ENCODE data around the gene CCDC7. TPM values are rescaled to one million over a fixed set of nuclear protein-coding genes. Genes with fewer than 3 reads are reported as not detected.

The CCDC7 gene
- total RNA-seq, 2 donors from 2014 or later: 1.9 to 4.3 TPM

- H3K4me1 ChIP-seq (ENCODE audit: control insufficient read depth, insufficient read depth, low read length): no peaks in the 10 kb centered on the region
- H3K27ac ChIP-seq (ENCODE audit: low read depth, low read length): no peak overlapping the region
- WGBS, 2 experiments (ENCODE audit: insufficient coverage in 1 of 2, insufficient read length in 1 of 2): 80 to 94% methylated on average over 2 of the region's 2 CpGs
- no peak for TF ChIP-seq CTCF (conservative IDR thresholded peaks at IDR 0.05)
- DNase-seq: no peak
- H3K4me1 Mint-ChIP-seq: no peaks in the 10 kb centered on the region
- H3K9me3 ChIP-seq (ENCODE audit: control insufficient read depth, low read length): peaks cover 19% of the 10 kb centered on the region
- no peak overlapping the region for H3K9ac ChIP-seq (ENCODE audit: extremely low read depth, low read length, poor library complexity, severe bottlenecking)
- H3K27me3 ChIP-seq (ENCODE audit: control insufficient read depth, insufficient read depth, low read length, poor library complexity, severe bottlenecking): no peaks in the 10 kb centered on the region
- no peaks in the 10 kb centered on the region for H3K36me3 ChIP-seq (ENCODE audit: control insufficient read depth, insufficient read depth, low read length)
- H3K4me3 Mint-ChIP-seq: no peak overlapping the region
- no peaks in the 10 kb centered on the region for H3K27me3 Mint-ChIP-seq (ENCODE audit: insufficient read depth)
- no peak overlapping the region for H3K27ac Mint-ChIP-seq
- peaks cover 2% of the 10 kb centered on the region for H3K36me3 Mint-ChIP-seq (ENCODE audit: low read depth)
- no peak overlapping the region for H3K4me3 ChIP-seq (ENCODE audit: low read length)
- peaks cover 35% of the 10 kb centered on the region for H3K9me3 Mint-ChIP-seq
These were observed 215.4 kb downstream of the CCDC7 start for GRCh38 chr10:32661346-32661745.

GRCh38 chr10:32680803-32681557 is 235.0 kb downstream of the CCDC7 start:
- no peak overlapping the region for H3K4me3 ChIP-seq (ENCODE audit: low read length)
- 82 to 88% methylated on average over 2 to 4 of the region's 4 CpGs for WGBS, 2 experiments (ENCODE audit: insufficient coverage in 1 of 2, insufficient read length in 1 of 2)
- H3K27ac Mint-ChIP-seq: no peak overlapping the region
- no peak overlapping the region for H3K27ac ChIP-seq (ENCODE audit: low read depth, low read length)
- no peak for DNase-seq
- H3K27me3 Mint-ChIP-seq (ENCODE audit: insufficient read depth): no peaks in the 10 kb centered on the region
- H3K9me3 Mint-ChIP-seq: peaks cover 13% of the 10 kb centered on the region
- H3K9me3 ChIP-seq (ENCODE audit: control insufficient read depth, low read length): no peaks in the 10 kb centered on the region
- no peak overlapping the region for H3K9ac ChIP-seq (ENCODE audit: extremely low read depth, low read length, poor library complexity, severe bottlenecking)
- no peaks in the 10 kb centered on the region for H3K4me1 ChIP-seq (ENCODE audit: control insufficient read depth, insufficient read depth, low read length)
- H3K4me3 Mint-ChIP-seq: no peak overlapping the region
- H3K4me1 Mint-ChIP-seq: peaks cover 1% of the 10 kb centered on the region
- no peaks in the 10 kb centered on the region for H3K36me3 Mint-ChIP-seq (ENCODE audit: low read depth)
- H3K36me3 ChIP-seq (ENCODE audit: control insufficient read depth, insufficient read depth, low read length): no peaks in the 10 kb centered on the region
- no peak for TF ChIP-seq CTCF (conservative IDR thresholded peaks at IDR 0.05)
- H3K27me3 ChIP-seq (ENCODE audit: control insufficient read depth, insufficient read depth, low read length, poor library complexity, severe bottlenecking): no peaks in the 10 kb centered on the region

- Histone ChIP-seq H3K9ac (ENCODE audit: extremely low read depth, low read length, poor library complexity, severe bottlenecking) (no peak overlapping the region), H3K4me3 (ENCODE audit: low read length) (no peak overlapping the region), H3K27me3 (ENCODE audit: control insufficient read depth, insufficient read depth, low read length, poor library complexity, severe bottlenecking) (no peaks in the 10 kb centered on the region), H3K4me1 (ENCODE audit: control insufficient read depth, insufficient read depth, low read length) (no peaks in the 10 kb centered on the region), H3K27ac (ENCODE audit: low read depth, low read length) (no peak overlapping the region), H3K36me3 (ENCODE audit: control insufficient read depth, insufficient read depth, low read length) (no peaks in the 10 kb centered on the region), H3K9me3 (ENCODE audit: control insufficient read depth, low read length) (no peaks in the 10 kb centered on the region)
- no peak for DNase-seq
- Mint-ChIP-seq H3K27me3 (ENCODE audit: insufficient read depth) (no peaks in the 10 kb centered on the region), H3K4me3 (no peak overlapping the region), H3K9me3 (no peaks in the 10 kb centered on the region), H3K27ac (no peak overlapping the region), H3K4me1 (peaks cover 1% of the 10 kb centered on the region), H3K36me3 (ENCODE audit: low read depth) (no peaks in the 10 kb centered on the region)
- TF ChIP-seq CTCF (conservative IDR thresholded peaks at IDR 0.05): no peak
- 92% methylated on average over 2 of the region's 2 CpGs; no CpG with 5 or more reads in 1 of the 2 experiments for WGBS, 2 experiments (ENCODE audit: insufficient coverage in 1 of 2, insufficient read length in 1 of 2)
These were observed 238.4 kb downstream of the CCDC7 start for GRCh38 chr10:32684291-32684690.

Data from endodermal cell (in vitro differentiated cells).